Measurements from ENCODE around the gene SBK1. TPM values are rescaled to one million over a fixed set of nuclear protein-coding genes. Genes with fewer than 3 reads are reported as not detected.

SBK1 gene
- total and polyA plus RNA-seq, 10 of the 15 experiments (the other 5 are each of a cell fraction or from before 2014, with no cell fraction given): 0.04 to 0.26 (median 0.06) TPM; not detected in 4

DNA sequence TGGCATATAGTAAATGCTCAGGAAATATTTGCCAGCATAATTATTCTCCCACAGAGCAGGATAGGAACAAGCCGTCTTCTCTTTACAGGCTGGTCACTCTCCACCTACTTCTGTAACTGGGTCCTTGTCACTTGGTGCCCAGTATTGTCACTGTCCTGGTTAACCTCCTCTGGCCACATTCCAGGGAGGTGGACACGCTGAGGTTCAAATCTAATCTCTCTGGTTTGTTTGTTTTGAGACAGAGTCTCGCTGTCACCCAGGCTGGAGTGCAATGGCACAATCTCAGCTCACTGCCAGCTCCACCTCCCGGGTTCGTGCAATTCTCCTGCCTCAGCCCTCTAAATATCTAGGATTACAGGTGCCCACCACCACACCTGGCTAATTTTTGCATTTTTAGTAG is 15.6 kb downstream of the SBK1 start:
- ChIA-PET CTCF (interaction anchor here (1.7 kb wide), 1 partner anchor 14 kb away, joined by 4 read pairs; no protein-coding TSS in a partner anchor), SMC1A (ENCODE audit: uncharacterized antibody, unreplicated experiment) (no interaction called here), POLR2A (no interaction called here), RAD21 (ENCODE audit: unreplicated experiment) (no interaction called here)
- Histone ChIP-seq H2AFZ (ENCODE audit: control insufficient read depth, low read depth, low read length) (no peak overlapping the region), H3K9me3 (replicated peaks; ENCODE audit: control insufficient read depth, insufficient read depth, low read length) (no peaks in the 10 kb centered on the region), H3K9ac (ENCODE audit: control insufficient read depth, insufficient read depth, low read length) (no peak overlapping the region), H3K27me3 (replicated peaks in 1 of 2; ENCODE audit: control insufficient read depth in 2 of 2, insufficient read depth in 2 of 2, low read length in 1 of 2) (peaks cover 0 to 2% of the 10 kb centered on the region in 2 experiments; a peak in 2 of 4 replicates), H3K4me2 (ENCODE audit: control insufficient read depth, insufficient read depth) (no peak overlapping the region), H3K79me2 (ENCODE audit: control insufficient read depth, insufficient read depth, low read length) (no peaks in the 10 kb centered on the region), H3K4me3 (no peak overlapping the region), H3K4me1 (ENCODE audit: control insufficient read depth, insufficient read depth, low read length) (peaks cover 3% of the 10 kb centered on the region; the same call in 1 of the 2 replicates), H4K20me1 (ENCODE audit: control insufficient read depth, insufficient read depth) (no peaks in the 10 kb centered on the region), H3K36me3 (ENCODE audit: control insufficient read depth in 2 of 2, insufficient read depth in 2 of 2, low read length in 1 of 2) (no peaks in the 10 kb centered on the region), H3K27ac (ENCODE audit: control insufficient read depth, insufficient read depth) (no peak overlapping the region)
- FAIRE-seq: no peak
- ATAC-seq: no peak
- no TSS peak for BruUV-seq (replicated peaks)
- in situ Hi-C loops (cut with MboI): no loop called here
- DNase-seq (ENCODE audit: low read depth, low spot score): no peak
- intact Hi-C loops (cut with micrococcal nuclease; ENCODE audit: unreplicated experiment): no loop called here
- TF ChIP-seq MTA3 (IDR thresholded peaks at IDR 0.05; ENCODE audit: borderline replicate concordance, low read length): no peak
- WGBS (ENCODE audit: insufficient coverage, insufficient replicate concordance, low lambda C conversion rate, missing lambda C conversion rate): 19% methylated on average over 5 of the region's 5 CpGs

- Histone ChIP-seq H3K9me3 (replicated peaks; ENCODE audit: control insufficient read depth, insufficient read depth, low read length) (no peaks in the 10 kb centered on the region), H2AFZ (ENCODE audit: control insufficient read depth, low read depth, low read length) (no peak overlapping the region), H3K27me3 (replicated peaks in 1 of 2; ENCODE audit: control insufficient read depth in 2 of 2, insufficient read depth in 2 of 2, low read length in 1 of 2) (peaks cover 0 to 2% of the 10 kb centered on the region in 2 experiments; a peak in 2 of 4 replicates), H3K27ac (ENCODE audit: control insufficient read depth, insufficient read depth) (no peak overlapping the region), H3K9ac (ENCODE audit: control insufficient read depth, insufficient read depth, low read length) (no peak overlapping the region), H4K20me1 (ENCODE audit: control insufficient read depth, insufficient read depth) (no peaks in the 10 kb centered on the region), H3K4me1 (ENCODE audit: control insufficient read depth, insufficient read depth, low read length) (peaks cover 3% of the 10 kb centered on the region; the same call in 1 of the 2 replicates), H3K4me2 (ENCODE audit: control insufficient read depth, insufficient read depth) (no peak overlapping the region), H3K4me3 (no peak overlapping the region), H3K79me2 (ENCODE audit: control insufficient read depth, insufficient read depth, low read length) (no peaks in the 10 kb centered on the region), H3K36me3 (ENCODE audit: control insufficient read depth in 2 of 2, insufficient read depth in 2 of 2, low read length in 1 of 2) (no peaks in the 10 kb centered on the region)
- no peak for DNase-seq (ENCODE audit: low read depth, low spot score)
- no TSS peak for BruUV-seq (replicated peaks)
- ChIA-PET SMC1A (ENCODE audit: uncharacterized antibody, unreplicated experiment) (no interaction called here), RAD21 (ENCODE audit: unreplicated experiment) (interaction anchor here (1.0 kb wide), 1 partner anchor 30 kb away, joined by 5 read pairs; no protein-coding TSS in a partner anchor), POLR2A (no interaction called here), CTCF (interaction anchor here (1.7 kb wide), 1 partner anchor 13 kb away, joined by 4 read pairs; no protein-coding TSS in a partner anchor)
- 55% methylated on average over 14 of the region's 14 CpGs for WGBS (ENCODE audit: insufficient coverage, insufficient replicate concordance, low lambda C conversion rate, missing lambda C conversion rate)
- ATAC-seq: no peak
- intact Hi-C loops (cut with micrococcal nuclease; ENCODE audit: unreplicated experiment): no loop called here
- no peak for TF ChIP-seq ZNF622 (IDR thresholded peaks at IDR 0.05)
- TF ChIP-seq KLF5 (IDR thresholded peaks at IDR 0.05; ENCODE audit: partially characterized antibody): no peak
- TF ChIP-seq SREBF2 (IDR thresholded peaks at IDR 0.05; ENCODE audit: low read length): no peak
- no peak for TF ChIP-seq ZNF207 (IDR thresholded peaks at IDR 0.05; ENCODE audit: borderline replicate concordance)
- TF ChIP-seq STAT1 (conservative IDR thresholded peaks at IDR 0.05): no peak
- TF ChIP-seq POLR2AphosphoS2 (IDR thresholded peaks at IDR 0.05; ENCODE audit: low read depth, low read length): no peak
- no peak for TF ChIP-seq POLR2A (IDR thresholded peaks at IDR 0.05; ENCODE audit: low read depth, low read length)
- TF ChIP-seq NKRF (conservative IDR thresholded peaks at IDR 0.05): no peak
- no peak for TF ChIP-seq IRF4 (IDR thresholded peaks at IDR 0.05; ENCODE audit: low read depth, low read length)
- TF ChIP-seq ESRRA (IDR thresholded peaks at IDR 0.05; ENCODE audit: low read length): no peak
- TF ChIP-seq, protein P1, sequence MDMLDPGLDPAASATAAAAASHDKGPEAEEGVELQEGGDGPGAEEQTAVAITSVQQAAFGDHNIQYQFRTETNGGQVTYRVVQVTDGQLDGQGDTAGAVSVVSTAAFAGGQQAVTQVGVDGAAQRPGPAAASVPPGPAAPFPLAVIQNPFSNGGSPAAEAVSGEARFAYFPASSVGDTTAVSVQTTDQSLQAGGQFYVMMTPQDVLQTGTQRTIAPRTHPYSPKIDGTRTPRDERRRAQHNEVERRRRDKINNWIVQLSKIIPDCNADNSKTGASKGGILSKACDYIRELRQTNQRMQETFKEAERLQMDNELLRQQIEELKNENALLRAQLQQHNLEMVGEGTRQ (IDR thresholded peaks at IDR 0.05; ENCODE audit: borderline replicate concordance, low read depth, low read length): no peak
- no peak for FAIRE-seq
- in situ Hi-C loops (cut with MboI): no loop called here
These were observed 16.7 kb downstream of the SBK1 start for GRCh38 chr16:28308794-28309584.

Data from GM12878 (cell line).